DMS153 treated with DMSO at 0.1 percent for 48 hours (cell line): ENCODE data around the gene ADIPOR1.

Experiments used
- DNase-seq: peaks from one replicate; lab custom pipeline; 2025; ENCODE audit not compliant: unreplicated experiment; lab: John Stamatoyannopoulos, UW

ADIPOR1 gene

GRCh38 chr1:202974856-202975255, 16.7 kb upstream of the ADIPOR1 start:
- no peak for DNase-seq

- no peak for DNase-seq
These were observed 13.9 kb upstream of the ADIPOR1 start for GRCh38 chr1:202972046-202972445.

- peak; percentile 64 for DNase-seq
These were observed 10.8 kb upstream of the ADIPOR1 start for GRCh38 chr1:202968895-202969295.

- DNase-seq = no peak
These were observed 10.2 kb upstream of the ADIPOR1 start for GRCh38 chr1:202968351-202968750.

- DNase-seq = peak; percentile 58
These were observed 9.7 kb upstream of the ADIPOR1 start for GRCh38 chr1:202967684-202968281.

- no peak for DNase-seq
These were observed 8.1 kb upstream of the ADIPOR1 start for GRCh38 chr1:202966006-202966898.

GRCh38 chr1:202965422-202965821, 7.3 kb upstream of the ADIPOR1 start:
- no peak for DNase-seq

- DNase-seq = peak; percentile 99
These were observed 6.8 kb upstream of the ADIPOR1 start for GRCh38 chr1:202964791-202965410.

GRCh38 chr1:202961220-202961880, 3.2 kb upstream of the ADIPOR1 start:
- DNase-seq = no peak

- DNase-seq = peak; percentile 79
These were observed 1.1 kb upstream of the ADIPOR1 start for GRCh38 chr1:202959276-202959620.

- no peak for DNase-seq
These were observed 598 bp upstream of the ADIPOR1 start for GRCh38 chr1:202958544-202959275.

- no peak for DNase-seq
These were observed 1.1 kb downstream of the ADIPOR1 start for GRCh38 chr1:202956969-202957368.

GRCh38 chr1:202954057-202954745, 3.9 kb downstream of the ADIPOR1 start:
- no peak for DNase-seq

GRCh38 chr1:202953392-202953791, 4.7 kb downstream of the ADIPOR1 start:
- DNase-seq = no peak

GRCh38 chr1:202952818-202953217, 5.3 kb downstream of the ADIPOR1 start:
- DNase-seq = no peak

- DNase-seq = no peak
These were observed 6.0 kb downstream of the ADIPOR1 start for GRCh38 chr1:202952099-202952498.

GRCh38 chr1:202951437-202951836, 6.7 kb downstream of the ADIPOR1 start:
- no peak for DNase-seq

GRCh38 chr1:202945483-202945882, 12.6 kb downstream of the ADIPOR1 start:
- DNase-seq = no peak

GRCh38 chr1:202944438-202944921, 13.6 kb downstream of the ADIPOR1 start:
- no peak for DNase-seq

- DNase-seq = no peak
These were observed 15.7 kb downstream of the ADIPOR1 start for GRCh38 chr1:202942426-202942825.
